Measurements from ENCODE around the gene ILF2. TPM values are rescaled to one million over a fixed set of nuclear protein-coding genes. Genes with fewer than 3 reads are reported as not detected.

Gene ILF2
- polyA plus RNA-seq, 1 of the 3 experiments (the other 2 are of a cell fraction) = 189 TPM

DNA sequence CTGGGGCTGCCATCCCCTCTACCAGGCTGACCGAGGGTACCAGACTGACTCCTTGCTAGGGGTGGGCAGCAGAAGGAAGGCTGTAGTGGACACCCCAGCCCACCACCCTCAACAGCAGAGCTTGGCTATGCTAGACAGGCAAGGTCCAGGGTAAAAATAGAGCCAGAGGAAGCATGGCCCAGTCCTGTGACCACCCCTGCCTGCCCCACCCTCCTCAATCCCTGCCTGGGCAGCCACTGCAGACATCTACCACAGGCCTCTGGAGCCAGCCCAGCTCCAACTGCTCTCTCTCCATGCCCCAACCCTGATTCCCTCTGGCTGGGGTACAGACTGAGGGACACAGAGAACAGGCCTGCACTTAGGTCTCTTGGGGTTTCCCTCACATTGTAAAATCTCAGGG lies 40.8 kb downstream of the ILF2 start (continued):
- TF ChIP-seq, protein P1, sequence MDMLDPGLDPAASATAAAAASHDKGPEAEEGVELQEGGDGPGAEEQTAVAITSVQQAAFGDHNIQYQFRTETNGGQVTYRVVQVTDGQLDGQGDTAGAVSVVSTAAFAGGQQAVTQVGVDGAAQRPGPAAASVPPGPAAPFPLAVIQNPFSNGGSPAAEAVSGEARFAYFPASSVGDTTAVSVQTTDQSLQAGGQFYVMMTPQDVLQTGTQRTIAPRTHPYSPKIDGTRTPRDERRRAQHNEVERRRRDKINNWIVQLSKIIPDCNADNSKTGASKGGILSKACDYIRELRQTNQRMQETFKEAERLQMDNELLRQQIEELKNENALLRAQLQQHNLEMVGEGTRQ (IDR thresholded peaks at IDR 0.05; ENCODE audit: borderline replicate concordance, low read depth, low read length) = no peak
- TF ChIP-seq YY1 (IDR thresholded peaks at IDR 0.05; ENCODE audit: low read depth) = no peak
- TF ChIP-seq POLR2AphosphoS5 (IDR thresholded peaks at IDR 0.05; ENCODE audit: low read depth, low read length) = no peak

DNA sequence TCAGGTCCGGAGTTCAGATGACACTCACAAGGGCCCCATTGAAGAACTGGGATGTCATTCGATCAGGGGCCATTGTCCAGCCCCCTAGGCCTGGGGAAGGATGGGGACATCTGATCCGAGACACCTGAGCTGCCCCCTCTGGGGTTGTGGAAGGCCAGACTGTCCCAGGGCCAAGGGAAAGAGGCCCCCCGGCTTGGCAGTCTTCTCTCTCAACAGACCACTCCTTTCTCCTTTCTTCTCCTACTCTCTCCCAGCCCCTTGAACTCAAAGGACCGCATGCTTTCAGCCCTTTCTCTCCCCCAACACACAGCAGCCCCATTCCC lies 41.5 kb downstream of the ILF2 start:
- H3K9ac ChIP-seq = no peak overlapping the region
- H3F3A ChIP-seq (replicated peaks; ENCODE audit: insufficient read depth) = peaks cover 11% of the 10 kb centered on the region
- H3K9me3 ChIP-seq = no peaks in the 10 kb centered on the region
- no peaks in the 10 kb centered on the region for H3K9me2 ChIP-seq
- H3K4me3 ChIP-seq (ENCODE audit: low read depth in 2 of 2, low read length in 1 of 2) = no peak overlapping the region
- DNase-seq = no peak
- no peaks in the 10 kb centered on the region for H3K36me3 ChIP-seq (replicated peaks in 1 of 2; ENCODE audit: control insufficient read depth in 1 of 2, insufficient read depth in 2 of 2, low read length in 1 of 2)
- 81% methylated on average over 3 of the region's 5 CpGs for WGBS (ENCODE audit: low lambda C conversion rate)
- H3K4me2 ChIP-seq = no peak overlapping the region
- no peak for TF ChIP-seq MXI1 (IDR thresholded peaks at IDR 0.05; ENCODE audit: low read depth, low read length)
- no peak for TF ChIP-seq POLR2AphosphoS5 (IDR thresholded peaks at IDR 0.05; ENCODE audit: low read depth, low read length)
- TF ChIP-seq FOXM1 (IDR thresholded peaks at IDR 0.05; ENCODE audit: low read depth) = no peak
- TF ChIP-seq RAD21 (IDR thresholded peaks at IDR 0.05; ENCODE audit: low read length) = no peak
- TF ChIP-seq TCF12 (IDR thresholded peaks at IDR 0.05) = no peak
- no peak for TF ChIP-seq NFIC (IDR thresholded peaks at IDR 0.05; ENCODE audit: borderline replicate concordance)
- no peak for TF ChIP-seq JUND (IDR thresholded peaks at IDR 0.05)
- TF ChIP-seq GATA2 (CRISPR knock-in tag; IDR thresholded peaks at IDR 0.05) = no peak
- no peak for TF ChIP-seq TEAD4 (IDR thresholded peaks at IDR 0.05; ENCODE audit: borderline replicate concordance, insufficient read depth)
- TF ChIP-seq, protein P2, sequence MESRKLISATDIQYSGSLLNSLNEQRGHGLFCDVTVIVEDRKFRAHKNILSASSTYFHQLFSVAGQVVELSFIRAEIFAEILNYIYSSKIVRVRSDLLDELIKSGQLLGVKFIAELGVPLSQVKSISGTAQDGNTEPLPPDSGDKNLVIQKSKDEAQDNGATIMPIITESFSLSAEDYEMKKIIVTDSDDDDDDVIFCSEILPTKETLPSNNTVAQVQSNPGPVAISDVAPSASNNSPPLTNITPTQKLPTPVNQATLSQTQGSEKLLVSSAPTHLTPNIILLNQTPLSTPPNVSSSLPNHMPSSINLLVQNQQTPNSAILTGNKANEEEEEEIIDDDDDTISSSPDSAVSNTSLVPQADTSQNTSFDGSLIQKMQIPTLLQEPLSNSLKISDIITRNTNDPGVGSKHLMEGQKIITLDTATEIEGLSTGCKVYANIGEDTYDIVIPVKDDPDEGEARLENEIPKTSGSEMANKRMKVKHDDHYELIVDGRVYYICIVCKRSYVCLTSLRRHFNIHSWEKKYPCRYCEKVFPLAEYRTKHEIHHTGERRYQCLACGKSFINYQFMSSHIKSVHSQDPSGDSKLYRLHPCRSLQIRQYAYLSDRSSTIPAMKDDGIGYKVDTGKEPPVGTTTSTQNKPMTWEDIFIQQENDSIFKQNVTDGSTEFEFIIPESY (IDR thresholded peaks at IDR 0.05; ENCODE audit: borderline replicate concordance, low read depth) = no peak
- no peak for TF ChIP-seq EZH2phosphoT487 (IDR thresholded peaks at IDR 0.05; ENCODE audit: borderline replicate concordance, low read depth)
- no peak for TF ChIP-seq CHD2 (IDR thresholded peaks at IDR 0.05; ENCODE audit: low read length, partially characterized antibody)
- TF ChIP-seq MEF2A (IDR thresholded peaks at IDR 0.05; ENCODE audit: borderline replicate concordance, low read depth) = no peak
- CTCF ChIA-PET = interaction anchor here (3.8 to 8.3 kb wide), 2 partner anchors 13 to 118 kb away, joined by 13 to 62 read pairs; partner anchors contain the start of genes S100A14 and S100A16
- POLR2A ChIA-PET = no interaction called here
- H2AFZ ChIP-seq (ENCODE audit: low read depth) = no peak overlapping the region
- H4K20me1 ChIP-seq (ENCODE audit: insufficient read depth) = no peaks in the 10 kb centered on the region
- no peaks in the 10 kb centered on the region for H3K27me3 ChIP-seq (ENCODE audit: insufficient read depth)
- peaks cover 10 to 11% of the 10 kb centered on the region in 2 experiments; a peak in 2 of 4 replicates for H3K4me1 ChIP-seq (ENCODE audit: control insufficient read depth in 1 of 2, insufficient read depth in 2 of 2, low read depth in 1 of 2, low read length in 1 of 2)
- no peak overlapping the region for H3K27ac ChIP-seq (ENCODE audit: low read depth in 2 of 2, low read length in 1 of 2)
- H3K79me2 ChIP-seq (ENCODE audit: insufficient read depth) = peaks cover 7% of the 10 kb centered on the region; the same call in 1 of the 2 replicates

Measured in SK-N-SH (cell line).